Activated T-cell treated with anti-CD3 and anti-CD28 coated beads for 24 hours (primary cell): ENCODE measurements around the gene ATG2A.
"Not testable (repeated sequence)": the region's sequence is repeated elsewhere in the genome, so short reads cannot be mapped to it uniquely, and the experiment has no call there.

Experiments used
- DNase-seq: peaks from one replicate; pipeline ENCODE4 v3.0.0-alpha.2; 2020; ENCODE audit warnings: low read depth

ATG2A gene

DNA sequence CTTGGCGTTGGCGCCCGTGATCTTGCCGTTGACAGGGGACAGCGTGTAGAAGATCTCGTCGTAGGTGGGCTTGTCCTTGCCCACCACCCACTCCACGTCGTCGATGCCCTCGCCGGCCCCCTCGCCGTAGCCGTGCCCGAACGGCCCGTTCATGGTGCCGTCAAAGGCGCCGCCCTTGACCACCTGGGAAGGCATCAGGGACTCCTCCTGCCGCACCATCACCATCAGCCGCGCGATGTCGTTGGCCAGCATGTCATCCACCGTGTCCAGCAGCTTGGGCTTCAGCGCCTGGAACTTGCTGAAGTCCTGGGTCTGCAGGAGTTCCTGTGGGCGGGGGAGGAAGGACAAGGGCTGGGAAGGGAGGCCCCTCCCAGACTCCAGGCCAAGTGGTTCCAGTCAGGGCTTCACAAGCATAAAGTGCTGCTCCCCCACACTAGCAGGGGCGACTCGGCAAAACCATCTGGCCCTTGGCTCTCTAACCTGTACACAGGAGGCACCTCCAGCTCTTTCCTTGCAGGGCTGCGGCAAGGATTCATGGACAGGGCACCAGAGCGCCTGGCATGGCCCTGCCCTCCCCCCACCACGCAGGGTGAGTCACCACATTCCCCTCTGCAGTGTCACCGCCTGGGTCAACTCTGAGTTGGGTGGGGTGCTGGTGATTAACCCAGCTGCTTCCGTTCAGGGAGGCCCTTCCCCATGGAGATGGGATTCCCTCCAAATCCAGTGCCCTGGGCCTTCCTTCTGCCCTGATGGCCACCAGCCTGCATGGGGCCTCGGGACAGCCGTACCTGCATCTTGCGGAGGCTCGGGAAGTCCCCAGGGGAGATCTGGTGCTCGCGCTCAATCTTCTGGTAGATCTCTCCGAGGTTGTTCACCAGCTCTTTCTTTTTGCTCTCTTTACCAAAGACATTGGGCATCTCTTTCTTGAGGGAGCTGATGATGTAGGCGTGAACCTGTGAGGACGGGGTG, 62.2 kb downstream of the ATG2A start:
- no peak for DNase-seq

DNA sequence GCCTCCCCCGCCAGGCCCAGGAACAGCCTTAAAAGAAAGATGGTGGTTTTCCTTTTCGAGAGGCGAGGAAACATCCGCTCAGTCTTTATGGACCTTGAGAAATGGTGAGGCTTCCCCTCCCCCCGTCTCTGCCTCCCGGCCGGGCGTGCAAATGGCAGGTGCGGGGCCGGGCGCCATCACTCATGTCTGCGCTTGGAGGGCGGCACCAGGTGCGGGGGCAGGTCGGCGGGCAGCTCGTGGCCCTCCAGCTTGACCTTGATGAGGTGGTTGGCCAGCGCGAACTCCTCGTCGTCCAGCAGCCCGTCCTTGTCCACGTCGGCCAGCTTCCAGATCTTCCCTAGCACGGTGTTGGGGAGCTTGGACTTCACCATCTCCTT, 62.9 kb downstream of the ATG2A start:
- DNase-seq, result no peak

GRCh38 chr11:64853709-64854108, 63.3 kb downstream of the ATG2A start:
- no peak for DNase-seq

DNA sequence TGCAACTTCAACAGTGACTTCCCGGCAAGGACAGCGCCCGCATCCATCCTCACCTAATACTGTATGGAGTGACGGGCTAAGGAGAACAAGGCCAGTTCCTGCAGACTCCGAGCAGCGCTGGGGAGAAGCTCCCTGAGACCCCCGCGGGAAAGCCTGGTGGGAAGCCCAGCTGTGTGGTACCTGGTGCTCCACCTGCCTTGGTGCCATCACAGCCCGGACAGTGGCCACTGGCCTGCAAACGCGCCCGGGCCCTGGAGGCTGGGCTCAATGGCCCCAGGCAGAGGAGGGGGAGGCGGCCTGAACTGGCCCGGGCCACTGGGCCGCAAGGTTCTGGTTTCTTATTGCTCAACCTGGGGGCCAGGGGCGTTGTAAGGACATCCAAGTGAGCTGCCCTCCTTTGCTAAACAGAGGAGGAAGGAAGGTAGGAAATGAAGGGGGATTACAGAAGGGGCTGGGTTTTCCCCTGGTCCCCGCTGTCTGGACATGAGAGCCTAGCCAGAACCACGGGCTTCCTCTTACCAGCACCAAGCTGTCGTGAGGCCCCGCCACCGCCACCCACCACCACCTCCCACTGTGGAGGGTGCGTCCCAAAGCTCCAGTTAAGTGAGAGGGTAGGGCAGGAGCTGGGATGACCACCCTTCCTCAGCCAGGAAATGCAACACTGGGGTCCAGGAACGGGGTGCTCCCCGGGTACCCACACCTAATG, 64.1 kb downstream of the ATG2A start:
- DNase-seq, result no peak

DNA sequence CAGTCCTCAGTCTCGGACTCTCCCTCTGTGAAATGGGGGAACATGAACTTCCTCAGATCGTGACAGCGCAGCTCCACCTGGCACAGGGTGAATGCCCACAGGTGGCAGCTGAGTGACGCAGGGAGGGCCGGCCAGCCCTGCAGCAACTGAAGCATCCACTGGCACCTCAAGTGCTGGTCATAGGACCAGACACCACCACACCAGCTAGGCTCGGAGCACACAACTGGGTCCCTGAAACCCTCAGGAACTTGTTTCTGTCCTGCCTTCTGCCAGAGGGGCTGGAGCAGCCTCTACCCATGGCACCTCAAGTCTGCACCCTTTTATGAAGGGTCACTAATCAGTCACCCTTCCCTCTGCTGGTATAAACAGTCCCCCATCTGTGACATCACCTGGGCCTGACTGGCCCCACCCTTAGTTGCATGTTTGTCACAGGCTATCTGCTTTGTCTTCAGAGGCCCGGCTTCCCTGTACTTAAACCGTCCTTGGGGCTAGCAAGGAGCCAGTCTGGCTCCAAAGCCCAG, 65.1 kb downstream of the ATG2A start:
- no peak for DNase-seq

DNA sequence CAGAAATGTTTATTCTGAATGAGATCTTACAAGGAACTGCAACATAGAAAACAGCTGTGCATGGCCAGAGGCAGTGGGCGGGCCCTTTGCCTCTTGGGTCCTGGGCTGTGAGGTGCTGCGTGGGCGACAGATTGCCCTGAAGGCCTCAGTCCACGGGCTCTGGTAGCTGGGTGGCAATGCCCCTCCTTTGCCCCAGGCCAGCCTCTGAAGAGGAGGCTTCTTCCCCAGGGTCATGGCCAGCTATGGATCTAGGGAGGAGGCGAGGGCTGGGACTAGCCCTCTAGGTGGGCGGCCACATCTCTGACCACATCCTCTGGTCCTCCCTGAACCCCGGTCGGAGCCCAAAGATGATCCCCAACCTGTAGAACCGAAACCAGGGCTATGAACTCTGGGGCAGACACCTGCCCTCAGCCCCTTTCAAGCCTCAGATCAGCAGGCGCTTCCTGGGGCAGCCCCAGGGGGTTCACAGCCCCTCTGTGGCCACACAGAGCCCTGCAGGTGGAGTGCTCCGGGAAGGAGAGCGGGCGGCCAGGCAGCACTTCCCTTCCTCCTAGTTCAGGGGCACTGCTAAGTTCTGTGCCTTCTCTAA, 65.9 kb downstream of the ATG2A start:
- DNase-seq, result no peak

GRCh38 chr11:64849598-64850356, 67.2 kb downstream of the ATG2A start:
- no peak for DNase-seq

DNA sequence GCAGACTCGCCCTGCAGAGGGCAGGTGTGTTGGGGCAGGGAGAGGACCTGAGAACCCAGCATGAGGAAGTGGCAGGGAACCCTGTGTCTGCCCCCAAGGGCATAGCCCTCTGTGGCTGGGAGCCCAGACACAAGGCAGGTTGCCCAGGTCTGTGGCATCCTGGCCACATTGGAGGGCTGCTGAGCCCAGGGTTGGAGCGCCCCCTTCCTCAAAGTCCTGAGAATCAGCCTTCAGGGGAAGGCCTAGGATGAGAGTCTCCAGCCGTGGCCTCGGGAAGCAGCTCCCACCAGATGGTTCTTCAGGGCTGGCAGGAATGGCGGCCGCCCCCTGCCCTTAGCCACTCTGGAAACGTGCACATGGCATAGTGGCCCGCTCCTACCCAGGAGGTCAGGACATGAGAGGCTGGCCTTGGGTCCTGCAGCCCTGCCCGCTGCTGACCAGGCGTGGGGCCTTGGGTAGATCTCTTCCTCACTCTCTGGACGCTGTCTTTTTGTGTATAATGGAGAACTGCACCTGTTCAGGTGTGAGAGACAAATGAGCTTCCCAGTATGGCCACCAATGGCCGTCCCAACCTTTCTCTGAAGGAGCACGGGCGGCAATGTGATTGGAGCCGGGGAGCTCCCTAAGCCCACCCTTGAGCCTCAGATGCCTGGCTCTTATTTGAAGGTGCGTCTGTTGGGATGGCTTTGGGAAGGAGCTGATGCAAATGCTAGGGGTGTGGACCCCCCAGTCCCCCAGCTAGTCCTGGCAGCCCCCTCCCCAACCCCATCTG, 68.0 kb downstream of the ATG2A start:
- no peak for DNase-seq

- DNase-seq, result no peak
These were observed 68.7 kb downstream of the ATG2A start for GRCh38 chr11:64848214-64848825.

DNA sequence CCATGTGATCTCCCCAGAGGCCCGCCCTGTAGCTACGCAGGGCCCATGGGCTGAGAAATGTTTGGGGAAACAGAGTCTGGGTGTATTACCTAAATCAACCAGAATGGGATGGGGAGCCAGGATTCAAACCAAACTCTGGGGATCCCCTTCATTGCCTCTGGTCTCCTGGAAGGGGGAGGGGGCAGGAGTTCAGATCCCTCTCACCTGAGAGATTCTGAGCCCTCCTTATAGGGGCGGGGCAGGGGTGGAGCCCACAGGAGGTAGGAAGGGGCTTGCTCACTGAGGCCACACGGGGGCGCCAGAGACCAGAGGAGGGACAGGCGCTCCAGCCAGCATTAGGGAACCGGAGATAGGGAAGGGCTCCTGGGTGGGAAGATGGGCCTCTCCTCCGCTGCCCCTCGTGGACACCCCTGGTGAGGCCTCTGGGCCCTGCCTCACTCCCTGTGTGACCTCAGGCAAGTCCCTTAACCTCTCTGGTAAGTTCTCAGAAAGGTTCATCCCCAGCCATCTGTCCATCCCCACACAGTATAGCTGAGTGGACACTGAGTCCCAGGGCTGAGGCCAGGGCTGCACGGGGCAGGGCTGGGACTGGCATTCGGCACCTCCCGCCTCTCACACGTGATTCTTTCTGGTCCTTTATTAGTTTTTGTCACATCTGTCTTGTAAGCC, 69.9 kb downstream of the ATG2A start:
- peak; percentile 87 for DNase-seq

GRCh38 chr11:64845776-64846129, 71.3 kb downstream of the ATG2A start:
- not testable (repeated sequence) for DNase-seq

GRCh38 chr11:64845129-64845775, 71.8 kb downstream of the ATG2A start:
- no peak for DNase-seq
